ENCODE measurements around the gene TFG.

Gene TFG

GRCh38 chr3:100756441-100756840 lies 47.1 kb downstream of the TFG start:
- no peak for DNase-seq (ENCODE audit: low read depth)

GRCh38 chr3:100759159-100759558 lies 49.9 kb downstream of the TFG start:
- peak; percentile 34 for DNase-seq (ENCODE audit: low read depth)

- DNase-seq (ENCODE audit: low read depth) = no peak
Observed at GRCh38 chr3:100759950-100760349, 50.7 kb downstream of the TFG start.

- DNase-seq (ENCODE audit: low read depth) = no peak
Observed at GRCh38 chr3:100760377-100760776, 51.1 kb downstream of the TFG start.

- DNase-seq (ENCODE audit: low read depth) = no peak
Observed at GRCh38 chr3:100761211-100761942, 52.1 kb downstream of the TFG start.

- no peak for DNase-seq (ENCODE audit: low read depth)
Observed at GRCh38 chr3:100761951-100762350, 52.7 kb downstream of the TFG start.

GRCh38 chr3:100765437-100765975 lies 56.2 kb downstream of the TFG start:
- DNase-seq (ENCODE audit: low read depth) = no peak

GRCh38 chr3:100766069-100766468 lies 56.8 kb downstream of the TFG start:
- no peak for DNase-seq (ENCODE audit: low read depth)

GRCh38 chr3:100769693-100770092 lies 60.4 kb downstream of the TFG start:
- DNase-seq (ENCODE audit: low read depth) = no peak

- DNase-seq (ENCODE audit: low read depth) = no peak
Observed at GRCh38 chr3:100775226-100775625, 65.9 kb downstream of the TFG start.

GRCh38 chr3:100775669-100776068 lies 66.4 kb downstream of the TFG start:
- DNase-seq (ENCODE audit: low read depth) = no peak

GRCh38 chr3:100776097-100776729 lies 66.9 kb downstream of the TFG start:
- no peak for DNase-seq (ENCODE audit: low read depth)

GRCh38 chr3:100776746-100777145 lies 67.5 kb downstream of the TFG start:
- DNase-seq (ENCODE audit: low read depth) = peak; percentile 14

GRCh38 chr3:100777271-100777670 lies 68.0 kb downstream of the TFG start:
- peak; percentile 86 for DNase-seq (ENCODE audit: low read depth)

GRCh38 chr3:100779480-100779879 lies 70.2 kb downstream of the TFG start:
- DNase-seq (ENCODE audit: low read depth) = peak; percentile 29

GRCh38 chr3:100780071-100780622 lies 70.9 kb downstream of the TFG start:
- no peak for DNase-seq (ENCODE audit: low read depth)

GRCh38 chr3:100781301-100781700 lies 72.0 kb downstream of the TFG start:
- DNase-seq (ENCODE audit: low read depth) = peak; percentile 19

- no peak for DNase-seq (ENCODE audit: low read depth)
Observed at GRCh38 chr3:100782348-100782747, 73.1 kb downstream of the TFG start.

- no peak for DNase-seq (ENCODE audit: low read depth)
Observed at GRCh38 chr3:100782906-100783305, 73.6 kb downstream of the TFG start.

- DNase-seq (ENCODE audit: low read depth) = no peak
Observed at GRCh38 chr3:100783619-100784018, 74.3 kb downstream of the TFG start.

GRCh38 chr3:100789579-100789978 lies 80.3 kb downstream of the TFG start:
- no peak for DNase-seq (ENCODE audit: low read depth)

- DNase-seq (ENCODE audit: low read depth) = peak; percentile 45
Observed at GRCh38 chr3:100796556-100796955, 87.3 kb downstream of the TFG start.

- no peak for DNase-seq (ENCODE audit: low read depth)
Observed at GRCh38 chr3:100798012-100798411, 88.7 kb downstream of the TFG start.

Measured in amniotic epithelial cell (primary cell).